SW 1271 (cell line): Measurements from ENCODE around the gene PXDC1.
"Not testable (repeated sequence)": the region's sequence is repeated elsewhere in the genome, so short reads cannot be mapped to it uniquely, and the experiment has no call there.

Experiments
- DNase-seq, 2 experiments: peaks; one replicate each; lab custom pipeline; 2025; lab: John Stamatoyannopoulos, UW

PXDC1 gene

GRCh38 chr6:3731700-3732099 lies 19.8 kb downstream of the PXDC1 start:
- no peak for DNase-seq

GRCh38 chr6:3729603-3730344 lies 21.7 kb downstream of the PXDC1 start:
- DNase-seq = no peak

- DNase-seq = no peak
Measured at GRCh38 chr6:3727593-3728108, 23.9 kb downstream of the PXDC1 start.

- no peak for DNase-seq
Measured at GRCh38 chr6:3727036-3727435, 24.5 kb downstream of the PXDC1 start.

GRCh38 chr6:3726421-3726820 lies 25.1 kb downstream of the PXDC1 start:
- no peak for DNase-seq

GRCh38 chr6:3725145-3726047 lies 26.1 kb downstream of the PXDC1 start:
- DNase-seq = no peak

GRCh38 chr6:3724451-3725144 lies 26.9 kb downstream of the PXDC1 start:
- no peak for DNase-seq

GRCh38 chr6:3723966-3724365 lies 27.5 kb downstream of the PXDC1 start:
- DNase-seq = no peak

GRCh38 chr6:3723251-3723650 lies 28.3 kb downstream of the PXDC1 start:
- no peak for DNase-seq

GRCh38 chr6:3722785-3723184 lies 28.7 kb downstream of the PXDC1 start:
- DNase-seq = no peak

- DNase-seq = no peak
Measured at GRCh38 chr6:3721810-3722621, 29.5 kb downstream of the PXDC1 start.

GRCh38 chr6:3720770-3721169 lies 30.7 kb downstream of the PXDC1 start:
- DNase-seq = not testable (repeated sequence)

GRCh38 chr6:3719462-3720308 lies 31.8 kb downstream of the PXDC1 start:
- DNase-seq = no peak

- DNase-seq = no peak
Measured at GRCh38 chr6:3718407-3718806, 33.1 kb downstream of the PXDC1 start.

GRCh38 chr6:3715285-3715684 lies 36.2 kb downstream of the PXDC1 start:
- DNase-seq = no peak

- DNase-seq = no peak
Measured at GRCh38 chr6:3714768-3715167, 36.7 kb downstream of the PXDC1 start.

GRCh38 chr6:3714111-3714510 lies 37.4 kb downstream of the PXDC1 start:
- DNase-seq = no peak

- DNase-seq = no peak
Measured at GRCh38 chr6:3712827-3713665, 38.5 kb downstream of the PXDC1 start.

- no peak for DNase-seq
Measured at GRCh38 chr6:3711776-3712175, 39.7 kb downstream of the PXDC1 start.

- no peak for DNase-seq
Measured at GRCh38 chr6:3710403-3710802, 41.1 kb downstream of the PXDC1 start.
